Psoas muscle (tissue), 8 donors: ENCODE measurements around the gene OCIAD2. TPM values are rescaled to one million over a fixed set of nuclear protein-coding genes. Genes with fewer than 3 reads are reported as not detected.

ENCODE experiments used
- ATAC-seq, 4 donors: fragments of 200-7000 bp; cut with Tn5 transposase; one replicate each; pipeline ENCODE4 v1.9.1; 2020; ENCODE audit warnings: moderate library complexity in 3 of 4, mild to moderate bottlenecking in 2 of 4
- DNase-seq, 2 donors: peaks; one replicate each; pipeline ENCODE4 v3.0.0-alpha.2; 2020
- H3K27ac ChIP-seq: fragments of 200-600 bp; one replicate; pipeline ENCODE4 v1.8.0; 2022
- H3K27me3 ChIP-seq, 3 donors: fragments of 200-600 bp in 1 of 3; one replicate each; pipeline versions ENCODE4 v1.6.1 to v1.8.0; 2013 to 2022; ENCODE audit warnings: low read length in 2 of 3, mild to moderate bottlenecking in 2 of 3, moderate library complexity in 1 of 3; ENCODE audit not compliant: insufficient read depth in 3 of 3
- H3K36me3 ChIP-seq, 2 donors: fragments of 200-600 bp in 1 of 2; one replicate each; pipeline versions ENCODE4 v1.6.1 to v1.8.0; 2013 to 2022; ENCODE audit warnings: low read depth in 1 of 2, mild to moderate bottlenecking in 1 of 2, moderate library complexity in 1 of 2; ENCODE audit not compliant: insufficient read depth in 1 of 2
- H3K4me1 ChIP-seq: fragments of 200-600 bp; one replicate; pipeline ENCODE4 v1.8.0; 2022
- H3K4me3 ChIP-seq: fragments of 200-600 bp; one replicate; pipeline ENCODE4 v1.8.0; 2022; ENCODE audit warnings: mild to moderate bottlenecking
- H3K9me3 ChIP-seq: fragments of 200-600 bp; one replicate; pipeline ENCODE4 v1.8.0; 2022
- CTCF ChIP-seq: fragments of 200-600 bp; IDR thresholded peaks from one replicate; pipeline ENCODE4 v1.8.0; 2022; ENCODE audit warnings: antibody characterized with exemption
- WGBS, 3 donors: extraction: QIAGEN DNeasy Blood & Tissue Kit; methylation state at CpG; one replicate each; pipeline versions ENCODE4 v1.1.6 to v1.1.7; 2013; 5-methylcytosine and 5-hydroxymethylcytosine counted together
- intact Hi-C, 2 donors: fragments of 100-400 bp; cut with DNase I; formaldehyde crosslinking; loops; one replicate each; pipeline versions ENCODE4 v1.11.0 to v1.14.2; 2022
- polyA plus RNA-seq, 3 donors: library from polyadenylated mRNA; stranded (reverse); fragments of 200-250 nt; gene quantifications; one replicate each; pipeline ENCODE4 v1.2.3, GENCODE V29; 2013
- total RNA-seq, 4 donors: library from RNA; stranded (reverse); fragmentation: NEBNext Ultra II Directional in 2 of 4; extraction: Animal tissue kit (Norgen Biotek cat#: 25700) in 2 of 4; gene quantifications; one replicate each; pipeline versions ENCODE4 v1.2.1 to v1.2.4, GENCODE V29; 2021 to 2023
- donor health status: healthy with polysubstance abuse.
- donor health status: DM: no; HTN: no; CAD: no; lungs with moderate emphysema.
- donor health status: Bipolar disorder and iron deficiency.
- donor health status: healthy.
- donor health status: DM: yes; HTN: yes; CAD: no.
- donor health status: DM: no; HTN: no; CAD: no.
- donor health status: DM: no; HTN: no; CAD: no.
- donor health status: DM: yes; HTN: yes; CAD: no.

OCIAD2 gene
- total and polyA plus RNA-seq, 7 donors = 2.1 to 9.7 (median 7.8) TPM

- WGBS, 3 donors = 92 to 97% (median 92%) methylated on average over 1 of the region's 1 CpG
- no peak for TF ChIP-seq CTCF
Observed at GRCh38 chr4:48947731-48948130, 41.2 kb upstream of the OCIAD2 start.

DNA sequence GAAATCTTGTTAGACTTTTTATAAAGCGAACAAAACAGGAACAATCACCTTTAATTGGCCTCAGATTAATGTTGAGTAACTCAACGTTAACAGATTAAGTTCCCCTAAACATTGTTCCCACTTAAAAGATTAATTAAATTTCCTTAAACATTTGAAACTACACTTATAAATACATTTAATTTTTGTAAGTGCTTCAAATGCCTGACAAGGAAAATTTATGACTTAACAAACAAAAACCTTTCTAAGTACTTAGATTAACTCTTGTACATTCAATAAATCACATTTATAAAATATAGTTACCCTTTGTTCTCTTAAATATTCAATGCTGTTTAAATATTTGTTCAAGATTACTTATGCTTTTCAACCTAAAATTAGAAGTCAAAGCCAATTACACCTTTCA, 39.4 kb upstream of the OCIAD2 start:
- no peaks in the 10 kb centered on the region for H3K4me1 ChIP-seq
- ATAC-seq (no peak), DNase-seq (no peak)
- no peaks in the 10 kb centered on the region for H3K36me3 ChIP-seq
- no peaks in the 10 kb centered on the region for H3K27me3 ChIP-seq
- H3K9me3 ChIP-seq = no peaks in the 10 kb centered on the region
- 76 to 85% (median 79%) methylated on average over 2 of the region's 2 CpGs for WGBS, 3 donors
- intact Hi-C loops = no loop called here
- TF ChIP-seq CTCF = no peak
- no peak overlapping the region for H3K4me3 ChIP-seq
- no peak overlapping the region for H3K27ac ChIP-seq

More at GRCh38 chr4:48947731-48948130, 41.2 kb upstream of the OCIAD2 start:
- no peak overlapping the region for H3K4me3 ChIP-seq
- no peak overlapping the region for H3K27ac ChIP-seq
- intact Hi-C loops = no loop called here
- H3K27me3 ChIP-seq = no peaks in the 10 kb centered on the region
- no peaks in the 10 kb centered on the region for H3K9me3 ChIP-seq
- no peaks in the 10 kb centered on the region for H3K4me1 ChIP-seq
- DNase-seq (no peak), ATAC-seq (no peak)
- no peaks in the 10 kb centered on the region for H3K36me3 ChIP-seq

GRCh38 chr4:48944756-48945241, 38.2 kb upstream of the OCIAD2 start:
- no peaks in the 10 kb centered on the region for H3K27me3 ChIP-seq
- H3K4me1 ChIP-seq = no peaks in the 10 kb centered on the region
- intact Hi-C loops = no loop called here
- no peaks in the 10 kb centered on the region for H3K9me3 ChIP-seq
- DNase-seq (no peak), ATAC-seq (no peak)
- 67 to 73% (median 72%) methylated on average over 6 of the region's 6 CpGs for WGBS, 3 donors
- H3K27ac ChIP-seq = no peak overlapping the region
- peak; percentile 12 for TF ChIP-seq CTCF
- no peak overlapping the region for H3K4me3 ChIP-seq
- H3K36me3 ChIP-seq = no peaks in the 10 kb centered on the region

DNA sequence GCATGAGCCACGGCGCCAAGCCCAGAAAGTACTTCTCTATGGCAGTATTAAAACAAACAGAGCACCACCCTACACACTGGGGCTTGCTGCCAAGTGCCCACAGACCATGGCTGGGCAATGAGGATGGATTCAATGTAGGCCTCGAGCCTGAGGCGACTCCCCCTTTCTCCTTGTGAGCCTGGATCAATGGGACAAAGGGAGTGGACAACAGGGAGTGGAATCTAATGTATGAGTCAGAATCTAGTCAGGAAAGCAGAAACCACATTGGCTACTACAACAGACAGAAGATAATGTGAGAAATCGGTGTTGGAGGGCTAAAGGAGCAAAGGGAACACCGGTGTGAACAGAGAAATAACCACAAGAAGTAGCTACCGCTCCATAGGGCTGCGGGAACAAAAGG, 37.7 kb upstream of the OCIAD2 start:
- no peaks in the 10 kb centered on the region for H3K4me1 ChIP-seq
- no peak for ATAC-seq
- no peak overlapping the region for H3K27ac ChIP-seq
- no peaks in the 10 kb centered on the region for H3K9me3 ChIP-seq
- no peak overlapping the region for H3K4me3 ChIP-seq
- H3K36me3 ChIP-seq = no peaks in the 10 kb centered on the region
- intact Hi-C loops = no loop called here
- 68 to 79% (median 75%) methylated on average over 8 of the region's 8 CpGs for WGBS, 3 donors
- TF ChIP-seq CTCF = no peak
- no peak for DNase-seq
- H3K27me3 ChIP-seq = no peaks in the 10 kb centered on the region

GRCh38 chr4:48943387-48943786, 36.8 kb upstream of the OCIAD2 start:
- H3K36me3 ChIP-seq = no peaks in the 10 kb centered on the region
- H3K27ac ChIP-seq = no peak overlapping the region
- DNase-seq = no peak
- WGBS, 3 donors = 48 to 50% (median 49%) methylated on average over 1 of the region's 1 CpG
- intact Hi-C loops = no loop called here
- no peak for ATAC-seq
- no peak for TF ChIP-seq CTCF
- H3K4me1 ChIP-seq = no peaks in the 10 kb centered on the region
- peaks cover 1% of the 10 kb centered on the region for H3K9me3 ChIP-seq
- no peaks in the 10 kb centered on the region for H3K27me3 ChIP-seq
- H3K4me3 ChIP-seq = no peak overlapping the region
